GM18868 (cell line): ENCODE measurements around the gene RFX5.

ENCODE experiments used
- ATAC-seq: cut with Tn5 transposase; IDR thresholded peaks from one replicate; pipeline ENCODE4 v1.9.1; 2021; ENCODE audit warnings: mild to moderate bottlenecking, moderate library complexity; ENCODE audit not compliant: unreplicated experiment

Gene RFX5

GRCh38 chr1:151325231-151325630 lies 21.8 kb downstream of the RFX5 start:
- no peak for ATAC-seq

GRCh38 chr1:151324390-151324930 lies 22.6 kb downstream of the RFX5 start:
- ATAC-seq, result no peak

GRCh38 chr1:151318975-151319374 lies 28.1 kb downstream of the RFX5 start:
- no peak for ATAC-seq

- no peak for ATAC-seq
Observed at GRCh38 chr1:151315565-151316235, 31.4 kb downstream of the RFX5 start.

GRCh38 chr1:151314137-151314875 lies 32.7 kb downstream of the RFX5 start:
- ATAC-seq, result no peak

- no peak for ATAC-seq
Observed at GRCh38 chr1:151313501-151313900, 33.6 kb downstream of the RFX5 start.

- no peak for ATAC-seq
Observed at GRCh38 chr1:151312826-151313225, 34.2 kb downstream of the RFX5 start.

- ATAC-seq, result no peak
Observed at GRCh38 chr1:151312411-151312810, 34.6 kb downstream of the RFX5 start.

GRCh38 chr1:151311589-151312331 lies 35.3 kb downstream of the RFX5 start:
- ATAC-seq, result no peak

GRCh38 chr1:151311011-151311410 lies 36.0 kb downstream of the RFX5 start:
- no peak for ATAC-seq

- no peak for ATAC-seq
Observed at GRCh38 chr1:151309811-151310323, 37.2 kb downstream of the RFX5 start.

- ATAC-seq, result no peak
Observed at GRCh38 chr1:151294742-151295462, 52.1 kb downstream of the RFX5 start.

GRCh38 chr1:151293093-151293492 lies 54.0 kb downstream of the RFX5 start:
- no peak for ATAC-seq

GRCh38 chr1:151292207-151293030 lies 54.6 kb downstream of the RFX5 start:
- no peak for ATAC-seq

GRCh38 chr1:151290709-151291303 lies 56.2 kb downstream of the RFX5 start:
- no peak for ATAC-seq
